HG03354 (cell line): ENCODE results near the gene WSCD1.

Experiments used
- ATAC-seq: cut with Tn5 transposase; IDR thresholded peaks from one replicate; pipeline ENCODE4 v1.9.1; 2021; ENCODE audit warnings: mild to moderate bottlenecking; ENCODE audit not compliant: unreplicated experiment, poor library complexity, severe bottlenecking

The WSCD1 gene

GRCh38 chr17:6080711-6081430 is 10.7 kb downstream of the WSCD1 start:
- ATAC-seq: no peak

- no peak for ATAC-seq
Measured at GRCh38 chr17:6082335-6082734, 12.2 kb downstream of the WSCD1 start.

GRCh38 chr17:6084311-6085161 is 14.4 kb downstream of the WSCD1 start:
- ATAC-seq: no peak

GRCh38 chr17:6085812-6086211 is 15.6 kb downstream of the WSCD1 start:
- no peak for ATAC-seq

- no peak for ATAC-seq
Measured at GRCh38 chr17:6086603-6087400, 16.6 kb downstream of the WSCD1 start.

GRCh38 chr17:6088141-6088540 is 18.0 kb downstream of the WSCD1 start:
- no peak for ATAC-seq

- no peak for ATAC-seq
Measured at GRCh38 chr17:6090253-6090652, 20.1 kb downstream of the WSCD1 start.

GRCh38 chr17:6092182-6092902 is 22.2 kb downstream of the WSCD1 start:
- ATAC-seq: no peak

- no peak for ATAC-seq
Measured at GRCh38 chr17:6092903-6093468, 22.8 kb downstream of the WSCD1 start.

- no peak for ATAC-seq
Measured at GRCh38 chr17:6094453-6094852, 24.3 kb downstream of the WSCD1 start.

GRCh38 chr17:6094926-6095325 is 24.7 kb downstream of the WSCD1 start:
- ATAC-seq: no peak

- ATAC-seq: no peak
Measured at GRCh38 chr17:6095501-6095900, 25.3 kb downstream of the WSCD1 start.

- no peak for ATAC-seq
Measured at GRCh38 chr17:6096201-6097004, 26.2 kb downstream of the WSCD1 start.

- no peak for ATAC-seq
Measured at GRCh38 chr17:6097005-6097279, 26.8 kb downstream of the WSCD1 start.

GRCh38 chr17:6098050-6098822 is 28.1 kb downstream of the WSCD1 start:
- ATAC-seq: no peak

GRCh38 chr17:6098823-6099180 is 28.6 kb downstream of the WSCD1 start:
- ATAC-seq: no peak

GRCh38 chr17:6099492-6099891 is 29.3 kb downstream of the WSCD1 start:
- no peak for ATAC-seq

GRCh38 chr17:6100146-6100545 is 30.0 kb downstream of the WSCD1 start:
- no peak for ATAC-seq
